ENCODE measurements around the gene CCNJ. TPM values are rescaled to one million over a fixed set of nuclear protein-coding genes. Genes with fewer than 3 reads are reported as not detected.

The CCNJ gene
- total RNA-seq, 1 experiment from 2014 or later, result 25.6 TPM

- BruUV-seq (replicated peaks), result no TSS peak
- no peak for DNase-seq (ENCODE audit: low spot score)
- Histone ChIP-seq H3K4me1 (ENCODE audit: insufficient read depth, low read length, poor library complexity, severe bottlenecking) (no peaks in the 10 kb centered on the region), H3K36me3 (ENCODE audit: insufficient read depth, low read length, poor library complexity, severe bottlenecking) (no peaks in the 10 kb centered on the region), H3K9me3 (ENCODE audit: low read depth, low read length, poor library complexity, severe bottlenecking) (no peaks in the 10 kb centered on the region), H3K27ac (ENCODE audit: low read depth, low read length, poor library complexity, severe bottlenecking) (no peak overlapping the region), H3K27me3 (replicated peaks; ENCODE audit: insufficient read depth, low read depth, low read length, poor library complexity) (no peaks in the 10 kb centered on the region), H3K4me3 (ENCODE audit: low read depth, low read length, poor library complexity, severe bottlenecking) (no peak overlapping the region)
- intact Hi-C loops (cut with micrococcal nuclease; ENCODE audit: unreplicated experiment), result no loop called here
- ChIA-PET CTCF (no interaction called here), POLR2A (ENCODE audit: low non-redundant PET) (no interaction called here)
- no peak for TF ChIP-seq CTCF (conservative IDR thresholded peaks at IDR 0.05; ENCODE audit: low read depth, low read length)
- no peak for TF ChIP-seq EZH2 (IDR thresholded peaks at IDR 0.05; ENCODE audit: borderline replicate concordance, low read depth, low read length, poor library complexity, severe bottlenecking)
Observed at GRCh38 chr10:96072674-96073073, 29.3 kb downstream of the CCNJ start.

- no peak overlapping the region for H3K27ac ChIP-seq (ENCODE audit: low read depth, low read length, poor library complexity, severe bottlenecking)
- no peaks in the 10 kb centered on the region for H3K36me3 ChIP-seq (ENCODE audit: insufficient read depth, low read length, poor library complexity, severe bottlenecking)
- intact Hi-C loops (cut with micrococcal nuclease; ENCODE audit: unreplicated experiment), result no loop called here
- BruUV-seq (replicated peaks), result no TSS peak
- ChIA-PET CTCF (no interaction called here), POLR2A (ENCODE audit: low non-redundant PET) (no interaction called here)
- H3K9me3 ChIP-seq (ENCODE audit: low read depth, low read length, poor library complexity, severe bottlenecking), result no peaks in the 10 kb centered on the region
- no peak for TF ChIP-seq EZH2 (IDR thresholded peaks at IDR 0.05; ENCODE audit: borderline replicate concordance, low read depth, low read length, poor library complexity, severe bottlenecking)
- TF ChIP-seq CTCF (conservative IDR thresholded peaks at IDR 0.05; ENCODE audit: low read depth, low read length), result no peak
- no peaks in the 10 kb centered on the region for H3K27me3 ChIP-seq (replicated peaks; ENCODE audit: insufficient read depth, low read depth, low read length, poor library complexity)
- DNase-seq (ENCODE audit: low spot score), result no peak
- H3K4me1 ChIP-seq (ENCODE audit: insufficient read depth, low read length, poor library complexity, severe bottlenecking), result no peaks in the 10 kb centered on the region
- H3K4me3 ChIP-seq (ENCODE audit: low read depth, low read length, poor library complexity, severe bottlenecking), result no peak overlapping the region
Observed at GRCh38 chr10:96073722-96074121, 30.3 kb downstream of the CCNJ start.

- H3K36me3 ChIP-seq (ENCODE audit: insufficient read depth, low read length, poor library complexity, severe bottlenecking), result no peaks in the 10 kb centered on the region
- POLR2A ChIA-PET (ENCODE audit: low non-redundant PET), result no interaction called here
- no peaks in the 10 kb centered on the region for H3K27me3 ChIP-seq (replicated peaks; ENCODE audit: insufficient read depth, low read depth, low read length, poor library complexity)
- no TSS peak for BruUV-seq (replicated peaks)
- no peak overlapping the region for H3K27ac ChIP-seq (ENCODE audit: low read depth, low read length, poor library complexity, severe bottlenecking)
- TF ChIP-seq EZH2 (IDR thresholded peaks at IDR 0.05; ENCODE audit: borderline replicate concordance, low read depth, low read length, poor library complexity, severe bottlenecking), result no peak
- TF ChIP-seq CTCF (conservative IDR thresholded peaks at IDR 0.05; ENCODE audit: low read depth, low read length), result no peak
- no peaks in the 10 kb centered on the region for H3K4me1 ChIP-seq (ENCODE audit: insufficient read depth, low read length, poor library complexity, severe bottlenecking)
- intact Hi-C loops (cut with micrococcal nuclease; ENCODE audit: unreplicated experiment), result no loop called here
- CTCF ChIA-PET, result no interaction called here
- no peak overlapping the region for H3K4me3 ChIP-seq (ENCODE audit: low read depth, low read length, poor library complexity, severe bottlenecking)
- DNase-seq (ENCODE audit: low spot score), result no peak
- H3K9me3 ChIP-seq (ENCODE audit: low read depth, low read length, poor library complexity, severe bottlenecking), result no peaks in the 10 kb centered on the region
Observed at GRCh38 chr10:96074776-96075175, 31.4 kb downstream of the CCNJ start.

All from A673 (cell line).